GM23338 (cell line): Measurements from ENCODE around the gene EXOC2. TPM values are rescaled to one million over a fixed set of nuclear protein-coding genes. Genes with fewer than 3 reads are reported as not detected.

ENCODE experiments used
- ATAC-seq: fragments of 200-7000 bp; cut with Tn5 transposase; 3 replicates; pipeline ENCODE4 v1.9.1; 2020
- DNase-seq: peaks from one replicate; pipeline ENCODE4 v3.0.0-alpha.2; 2015; ENCODE audit warnings: low spot score
- H2AFZ ChIP-seq: fragments of 200-600 bp; sonication (generic); 2 replicates; pipeline ENCODE4 v1.8.0; 2016; ENCODE audit warnings: antibody characterized with exemption, mild to moderate bottlenecking, moderate library complexity
- H3F3A ChIP-seq: fragments of 200-600 bp; sonication (generic); replicated peaks from 2 replicates; pipeline ENCODE4 v1.8.0; 2017; ENCODE audit warnings: antibody characterized with exemption, mixed run types, low read depth
- H3K27ac ChIP-seq: fragments of 200-600 bp; sonication (generic); 2 replicates; pipeline ENCODE4 v1.6.1; 2016; ENCODE audit warnings: low read depth
- H3K27me3 ChIP-seq: fragments of 200-600 bp; sonication (generic); 2 replicates; pipeline ENCODE4 v1.8.0; 2016; ENCODE audit warnings: mild to moderate bottlenecking, mixed run types, moderate library complexity; ENCODE audit not compliant: insufficient read depth
- H3K36me3 ChIP-seq: fragments of 200-600 bp; sonication (generic); 2 replicates; pipeline ENCODE4 v1.8.0; 2016; ENCODE audit warnings: mild to moderate bottlenecking; ENCODE audit not compliant: insufficient read depth
- H3K4me1 ChIP-seq: fragments of 200-600 bp; sonication (generic); 2 replicates; pipeline ENCODE4 v1.8.0; 2016; ENCODE audit warnings: mild to moderate bottlenecking, moderate library complexity; ENCODE audit not compliant: insufficient read depth
- H3K4me2 ChIP-seq: fragments of 200-600 bp; sonication (generic); 2 replicates; pipeline ENCODE4 v1.7.1; 2017; ENCODE audit warnings: mixed run types
- H3K4me3 ChIP-seq: fragments of 200-600 bp; sonication (generic); 2 replicates; pipeline ENCODE4 v1.6.1; 2016; ENCODE audit warnings: mixed run types
- H3K79me2 ChIP-seq: fragments of 200-600 bp; sonication (generic); replicated peaks from 2 replicates; pipeline ENCODE4 v1.8.0; 2017; ENCODE audit warnings: mild to moderate bottlenecking; ENCODE audit not compliant: insufficient read depth
- H3K9me2 ChIP-seq: fragments of 200-600 bp; sonication (generic); 2 replicates; pipeline ENCODE4 v1.8.0; 2017; ENCODE audit not compliant: insufficient read depth
- H4K20me1 ChIP-seq: fragments of 200-600 bp; sonication (generic); replicated peaks from 2 replicates; pipeline ENCODE4 v1.8.0; 2017; ENCODE audit warnings: mild to moderate bottlenecking; ENCODE audit not compliant: insufficient read depth
- H3K27ac Mint-ChIP-seq: 2 replicates; pipeline ENCODE4 v1.8.0; 2020; ENCODE audit warnings: inconsistent platforms, mild to moderate bottlenecking, moderate library complexity, mixed read lengths
- H3K27me3 Mint-ChIP-seq: 3 replicates; pipeline ENCODE4 v1.8.0; 2022; ENCODE audit warnings: low read depth, mild to moderate bottlenecking, moderate library complexity, mixed read lengths, inconsistent platforms; ENCODE audit not compliant: insufficient read depth, poor library complexity
- H3K36me3 Mint-ChIP-seq: 3 replicates; pipeline ENCODE4 v1.8.0; 2021; ENCODE audit warnings: low read depth, mild to moderate bottlenecking, inconsistent platforms, moderate library complexity, mixed read lengths
- H3K4me1 Mint-ChIP-seq: 3 replicates; pipeline ENCODE4 v1.8.0; 2020; ENCODE audit warnings: mild to moderate bottlenecking, inconsistent platforms, mixed read lengths
- H3K4me3 Mint-ChIP-seq: 3 replicates; pipeline ENCODE4 v1.8.0; 2021; ENCODE audit warnings: moderate library complexity, mild to moderate bottlenecking, inconsistent platforms, mixed read lengths
- H3K9me3 Mint-ChIP-seq: 3 replicates; pipeline ENCODE4 v1.8.0; 2020; ENCODE audit warnings: moderate library complexity, mild to moderate bottlenecking, inconsistent platforms, mixed read lengths
- CREB1 ChIP-seq: fragments of 250-450 bp; sonication (Bioruptor Pico); IDR thresholded peaks from 2 replicates; pipeline ENCODE4 v1.5.0; 2020; ENCODE audit warnings: low read depth, mild to moderate bottlenecking, moderate library complexity
- CTCF ChIP-seq, 2 experiments: fragments of 200-600 bp in 1 of 2; sonication (generic) in 1 of 2; conservative IDR thresholded peaks; 2 replicates each; pipeline versions ENCODE4 v1.5.1 to v1.6.1; 2016 to 2017; ENCODE audit warnings: antibody characterized with exemption in 2 of 2, low read depth in 2 of 2, mild to moderate bottlenecking in 2 of 2, moderate library complexity in 1 of 2
- EZH2 ChIP-seq: fragments of 200-600 bp; sonication (generic); IDR thresholded peaks from one replicate; pipeline ENCODE4 v1.8.0; 2017; ENCODE audit warnings: antibody characterized with exemption, mild to moderate bottlenecking, low read depth; ENCODE audit not compliant: unreplicated experiment
- EZH2phosphoT487 ChIP-seq: fragments of 200-600 bp; sonication (generic); IDR thresholded peaks from one replicate; pipeline ENCODE4 v1.8.1; 2018; ENCODE audit warnings: antibody characterized with exemption; ENCODE audit not compliant: unreplicated experiment
- JUNB ChIP-seq: IDR thresholded peaks from one replicate; pipeline ENCODE4 v1.6.1; 2016; ENCODE audit warnings: antibody characterized with exemption; ENCODE audit not compliant: unreplicated experiment
- NANOG ChIP-seq: IDR thresholded peaks from 2 replicates; pipeline ENCODE4 v1.6.1; 2016; ENCODE audit warnings: antibody characterized with exemption, borderline replicate concordance
- POLR2AphosphoS5 ChIP-seq: IDR thresholded peaks from 2 replicates; pipeline ENCODE4 v1.6.1; 2016; ENCODE audit warnings: antibody characterized with exemption, low read depth
- STAT1 ChIP-seq: IDR thresholded peaks from one replicate; pipeline ENCODE4 v1.6.1; 2016; ENCODE audit warnings: antibody characterized with exemption; ENCODE audit not compliant: unreplicated experiment
- ZNF114 ChIP-seq: fragments of 250-450 bp; sonication (Bioruptor Pico); IDR thresholded peaks from 2 replicates; pipeline ENCODE4 v1.5.0; 2020; ENCODE audit warnings: mild to moderate bottlenecking, moderate library complexity
- ZNF331 ChIP-seq: fragments of 250-450 bp; sonication (Bioruptor Pico); IDR thresholded peaks from 2 replicates; pipeline ENCODE4 v1.5.0; 2020; ENCODE audit warnings: low read depth, mild to moderate bottlenecking, moderate library complexity
- ZNF462 ChIP-seq: fragments of 250-450 bp; sonication (Bioruptor Pico); IDR thresholded peaks from 2 replicates; pipeline ENCODE4 v1.5.0; 2020; ENCODE audit warnings: mild to moderate bottlenecking, moderate library complexity
- polyA plus RNA-seq: library from polyadenylated mRNA; unstranded; fragments of >200 nt; fragmentation: Nextera tagmentation; extraction: Ambion mirVana; gene quantifications from 2 replicates; pipeline ENCODE4 v1.2.1, GENCODE V29; 2016
- total RNA-seq: library from RNA; depleted of rRNA; stranded (reverse); fragments of >200 nt; shearing (Covaris generic); gene quantifications from 2 replicates; pipeline ENCODE4 v1.2.3, GENCODE V29; 2014
- TF ChIP-seq, protein P1 (sequence below): IDR thresholded peaks from one replicate; pipeline ENCODE4 v1.6.1; 2018; ENCODE audit warnings: antibody characterized with exemption; ENCODE audit not compliant: unreplicated experiment
- TF ChIP-seq, protein P2 (sequence below): IDR thresholded peaks from 2 replicates; pipeline ENCODE4 v1.6.1; 2016; ENCODE audit warnings: antibody characterized with exemption

EXOC2 gene
- total and polyA plus RNA-seq, 2 experiments from 2014 or later = 28.7 to 93.6 TPM

- H3K4me1 ChIP-seq = peaks cover 17% of the 10 kb centered on the region
- H3K36me3 ChIP-seq = peaks cover 32% of the 10 kb centered on the region
- no peaks in the 10 kb centered on the region for H3K27me3 ChIP-seq
- DNase-seq = no peak
- H3K4me1 Mint-ChIP-seq = peaks cover 17% of the 10 kb centered on the region
- no peak overlapping the region for H3K4me3 ChIP-seq
- no peak overlapping the region for H2AFZ ChIP-seq
- H3K4me3 Mint-ChIP-seq = no peak overlapping the region
- H3K27ac Mint-ChIP-seq = no peak overlapping the region
- no peak overlapping the region for H3K27ac ChIP-seq
- H3K79me2 ChIP-seq = no peaks in the 10 kb centered on the region
- no peak overlapping the region for H3K4me2 ChIP-seq
- ATAC-seq = no peak
- H3K36me3 Mint-ChIP-seq = peaks cover 21% of the 10 kb centered on the region
- H4K20me1 ChIP-seq = no peaks in the 10 kb centered on the region; the same call in none of the 2 replicates
- no peaks in the 10 kb centered on the region for H3K9me3 Mint-ChIP-seq
- H3K9me2 ChIP-seq = no peaks in the 10 kb centered on the region
- TF ChIP-seq EZH2 = no peak
- no peak for TF ChIP-seq STAT1
- TF ChIP-seq NANOG = no peak
- no peak for TF ChIP-seq CREB1 (CRISPR knock-in tag)
- no peak for TF ChIP-seq ZNF331
- no peak for TF ChIP-seq JUNB
- TF ChIP-seq, protein P1, sequence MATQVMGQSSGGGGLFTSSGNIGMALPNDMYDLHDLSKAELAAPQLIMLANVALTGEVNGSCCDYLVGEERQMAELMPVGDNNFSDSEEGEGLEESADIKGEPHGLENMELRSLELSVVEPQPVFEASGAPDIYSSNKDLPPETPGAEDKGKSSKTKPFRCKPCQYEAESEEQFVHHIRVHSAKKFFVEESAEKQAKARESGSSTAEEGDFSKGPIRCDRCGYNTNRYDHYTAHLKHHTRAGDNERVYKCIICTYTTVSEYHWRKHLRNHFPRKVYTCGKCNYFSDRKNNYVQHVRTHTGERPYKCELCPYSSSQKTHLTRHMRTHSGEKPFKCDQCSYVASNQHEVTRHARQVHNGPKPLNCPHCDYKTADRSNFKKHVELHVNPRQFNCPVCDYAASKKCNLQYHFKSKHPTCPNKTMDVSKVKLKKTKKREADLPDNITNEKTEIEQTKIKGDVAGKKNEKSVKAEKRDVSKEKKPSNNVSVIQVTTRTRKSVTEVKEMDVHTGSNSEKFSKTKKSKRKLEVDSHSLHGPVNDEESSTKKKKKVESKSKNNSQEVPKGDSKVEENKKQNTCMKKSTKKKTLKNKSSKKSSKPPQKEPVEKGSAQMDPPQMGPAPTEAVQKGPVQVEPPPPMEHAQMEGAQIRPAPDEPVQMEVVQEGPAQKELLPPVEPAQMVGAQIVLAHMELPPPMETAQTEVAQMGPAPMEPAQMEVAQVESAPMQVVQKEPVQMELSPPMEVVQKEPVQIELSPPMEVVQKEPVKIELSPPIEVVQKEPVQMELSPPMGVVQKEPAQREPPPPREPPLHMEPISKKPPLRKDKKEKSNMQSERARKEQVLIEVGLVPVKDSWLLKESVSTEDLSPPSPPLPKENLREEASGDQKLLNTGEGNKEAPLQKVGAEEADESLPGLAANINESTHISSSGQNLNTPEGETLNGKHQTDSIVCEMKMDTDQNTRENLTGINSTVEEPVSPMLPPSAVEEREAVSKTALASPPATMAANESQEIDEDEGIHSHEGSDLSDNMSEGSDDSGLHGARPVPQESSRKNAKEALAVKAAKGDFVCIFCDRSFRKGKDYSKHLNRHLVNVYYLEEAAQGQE = no peak
- TF ChIP-seq CTCF (conservative IDR thresholded peaks at IDR 0.05; ENCODE audit: low read depth in 2 of 2) = no peak
- TF ChIP-seq, protein P2, sequence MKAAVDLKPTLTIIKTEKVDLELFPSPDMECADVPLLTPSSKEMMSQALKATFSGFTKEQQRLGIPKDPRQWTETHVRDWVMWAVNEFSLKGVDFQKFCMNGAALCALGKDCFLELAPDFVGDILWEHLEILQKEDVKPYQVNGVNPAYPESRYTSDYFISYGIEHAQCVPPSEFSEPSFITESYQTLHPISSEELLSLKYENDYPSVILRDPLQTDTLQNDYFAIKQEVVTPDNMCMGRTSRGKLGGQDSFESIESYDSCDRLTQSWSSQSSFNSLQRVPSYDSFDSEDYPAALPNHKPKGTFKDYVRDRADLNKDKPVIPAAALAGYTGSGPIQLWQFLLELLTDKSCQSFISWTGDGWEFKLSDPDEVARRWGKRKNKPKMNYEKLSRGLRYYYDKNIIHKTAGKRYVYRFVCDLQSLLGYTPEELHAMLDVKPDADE = no peak
- TF ChIP-seq ZNF114 (CRISPR knock-in tag) = no peak
- no peak for TF ChIP-seq ZNF462 (CRISPR knock-in tag)
- no peak for TF ChIP-seq POLR2AphosphoS5
- TF ChIP-seq EZH2phosphoT487 = no peak
- H3K27me3 Mint-ChIP-seq = peaks cover 1% of the 10 kb centered on the region
- H3F3A ChIP-seq = no peaks in the 10 kb centered on the region; the same call in 1 of the 2 replicates
Measured at GRCh38 chr6:548091-548490, 144.8 kb downstream of the EXOC2 start.
